ENCODE results near the gene TRERF1. TPM values are rescaled to one million over a fixed set of nuclear protein-coding genes. Genes with fewer than 3 reads are reported as not detected.

TRERF1 gene
- total and polyA plus RNA-seq, 2 of the 8 experiments (the other 6 are each of a cell fraction or from before 2014, with no cell fraction given): 10.8 to 21.5 TPM

- TF ChIP-seq CTCF (IDR thresholded peaks at IDR 0.05; ENCODE audit: control extremely low read depth in 1 of 3, insufficient read depth in 1 of 3, low read depth in 1 of 3, low read length in 3 of 3): no peak
- TF ChIP-seq KDM5A (IDR thresholded peaks at IDR 0.05; ENCODE audit: low read length): no peak
- no peak for TF ChIP-seq ATF3 (IDR thresholded peaks at IDR 0.05; ENCODE audit: insufficient read depth, low read depth, low read length)
- no peak for TF ChIP-seq SRF (IDR thresholded peaks at IDR 0.05; ENCODE audit: low read depth, low read length)
- no peak for TF ChIP-seq RXRA (IDR thresholded peaks at IDR 0.05; ENCODE audit: insufficient read depth, low read depth, low read length)
- TF ChIP-seq POLR2AphosphoS5 (IDR thresholded peaks at IDR 0.05; ENCODE audit: low read depth, low read length): no peak
- TF ChIP-seq TAF1 (IDR thresholded peaks at IDR 0.05; ENCODE audit: low read depth, low read length): 0 out of 2 replicates have a peak, but pooled peaks have one; percentile 8
- no peak for TF ChIP-seq SIN3A (conservative IDR thresholded peaks at IDR 0.05 in 1 of 2, IDR thresholded peaks at IDR 0.05 in 1 of 2; ENCODE audit: low read depth in 1 of 2, low read length in 2 of 2)
- no peak for TF ChIP-seq SP2 (IDR thresholded peaks at IDR 0.05; ENCODE audit: low read length)
- peak; percentile 18; the same call in 1 of the 2 replicates for TF ChIP-seq KDM1A (IDR thresholded peaks at IDR 0.05; ENCODE audit: borderline replicate concordance, low read length)
- TF ChIP-seq SP1 (IDR thresholded peaks at IDR 0.05; ENCODE audit: low read depth, low read length): no peak
- TF ChIP-seq ZNF274 (IDR thresholded peaks at IDR 0.05; ENCODE audit: borderline replicate concordance, extremely low read depth, low read length): no peak
- TF ChIP-seq CTBP2 (IDR thresholded peaks at IDR 0.05; ENCODE audit: borderline replicate concordance, insufficient read depth, insufficient read length, low read length): no peak
- no peak for TF ChIP-seq FOSL1 (IDR thresholded peaks at IDR 0.05; ENCODE audit: insufficient read depth, low read depth, low read length)
- TF ChIP-seq SUZ12 (IDR thresholded peaks at IDR 0.05; ENCODE audit: low read length): 0 out of 2 replicates have a peak, but pooled peaks have one; percentile 39
- no peak for TF ChIP-seq CBX8 (IDR thresholded peaks at IDR 0.05; ENCODE audit: borderline replicate concordance, low read depth, low read length)
- no peak for TF ChIP-seq NANOG (IDR thresholded peaks at IDR 0.05; ENCODE audit: insufficient read depth, low read depth, low read length, poor library complexity, severe bottlenecking)
- TF ChIP-seq RNF2 (IDR thresholded peaks at IDR 0.05; ENCODE audit: borderline replicate concordance, low read depth, low read length, missing control alignments, poor library complexity, severe bottlenecking): no peak
- TF ChIP-seq SP4 (IDR thresholded peaks at IDR 0.05; ENCODE audit: low read length): no peak
- no peak for TF ChIP-seq CHD1 (IDR thresholded peaks at IDR 0.05; ENCODE audit: low read depth, low read length)
- TF ChIP-seq BRCA1 (IDR thresholded peaks at IDR 0.05; ENCODE audit: low read depth, low read length): no peak
These were observed 2.1 kb upstream of the TRERF1 start (continued) for GRCh38 chr6:42453654-42454427.

Measured in H1 (cell line).